Lung (tissue), 12 donors: ENCODE data around the gene RASEF. TPM values are rescaled to one million over a fixed set of nuclear protein-coding genes. Genes with fewer than 3 reads are reported as not detected.
A peak's percentile ranks its signal among the peaks of the same experiment; 100 is the strongest.
"Not testable (repeated sequence)": the region's sequence is repeated elsewhere in the genome, so short reads cannot be mapped to it uniquely, and the experiment has no call there.

Experiments
- ATAC-seq: fragments of 200-7000 bp; cut with Tn5 transposase; one replicate; pipeline ENCODE4 v1.9.1; 2020; ENCODE audit warnings: moderate number of reproducible peaks; ENCODE audit not compliant: insufficient read depth, low FRiP score
- DNase-seq, 3 donors: peaks; one replicate each; pipeline ENCODE4 v3.0.0-alpha.2; 2013 to 2017
- H3K27ac ChIP-seq, 2 donors: one replicate each; pipeline ENCODE4 v1.5.1; 2013; ENCODE audit warnings: mild to moderate bottlenecking in 2 of 2, moderate library complexity in 2 of 2, control low read depth in 1 of 2, inconsistent platforms in 1 of 2, low read depth in 1 of 2, low read length in 1 of 2
- H3K27me3 ChIP-seq, 3 donors: one replicate each; pipeline ENCODE4 v1.5.1; 2013; ENCODE audit warnings: low read length in 2 of 3; ENCODE audit not compliant: control insufficient read depth in 3 of 3, insufficient read depth in 3 of 3
- H3K36me3 ChIP-seq, 4 donors: one replicate each; pipeline ENCODE4 v1.5.1; 2013; ENCODE audit warnings: low read length in 4 of 4, mild to moderate bottlenecking in 1 of 4, moderate library complexity in 1 of 4; ENCODE audit not compliant: control insufficient read depth in 4 of 4, insufficient read depth in 4 of 4
- H3K4me1 ChIP-seq, 5 donors: one replicate each; pipeline ENCODE4 v1.5.1; 2013; ENCODE audit warnings: low read length in 5 of 5, mild to moderate bottlenecking in 2 of 5, moderate library complexity in 1 of 5; ENCODE audit not compliant: control insufficient read depth in 5 of 5, insufficient read depth in 5 of 5
- H3K4me3 ChIP-seq: one replicate; pipeline ENCODE4 v1.5.1; 2013; ENCODE audit warnings: mild to moderate bottlenecking, control low read depth, moderate library complexity
- H3K9ac ChIP-seq, 2 donors: one replicate each; pipeline ENCODE4 v1.5.1; 2013; ENCODE audit warnings: low read length in 2 of 2, control low read depth in 1 of 2; ENCODE audit not compliant: insufficient read depth in 1 of 2
- H3K9me3 ChIP-seq, 4 donors: one replicate each; pipeline ENCODE4 v1.5.1; 2013; ENCODE audit warnings: low read length in 3 of 4, mild to moderate bottlenecking in 1 of 4, moderate library complexity in 1 of 4; ENCODE audit not compliant: control insufficient read depth in 4 of 4, insufficient read depth in 3 of 4
- CTCF ChIP-seq: IDR thresholded peaks from 2 replicates; pipeline ENCODE4 v1.5.1; 2012; ENCODE audit warnings: mild to moderate bottlenecking; ENCODE audit errors: control extremely low read depth, extremely low read depth
- WGBS, 2 donors: extraction: QIAGEN DNeasy Blood & Tissue Kit; methylation state at CpG; one replicate each; pipeline ENCODE4 v1.1.7; 2013; 5-methylcytosine and 5-hydroxymethylcytosine counted together
- polyA plus RNA-seq, 2 donors: library from polyadenylated mRNA; stranded (reverse); fragments of 200-250 nt; gene quantifications; one replicate each; pipeline ENCODE4 v1.2.1, GENCODE V29; 2013
- total RNA-seq, 2 donors: library from RNA; depleted of rRNA in 1 of 2; stranded (reverse); fragments of >200 nt in 1 of 2; gene quantifications; one replicate each; pipeline ENCODE4 v1.2.1, GENCODE V29; 2014 to 2021
- donor health status: control.
- donor health status: control.
- donor health status: Bipolar disorder and iron deficiency.
- donor health status: healthy.
- donor health status: DM: yes; HTN: yes; CAD: no.

RASEF gene
- total and polyA plus RNA-seq, 4 donors: 5.2 to 23.6 (median 9.4) TPM

GRCh38 chr9:83081846-83082245 is 18.9 kb upstream of the RASEF start:
- 60 to 82% methylated on average over 6 of the region's 6 CpGs for WGBS, 2 donors
- Histone ChIP-seq H3K9ac (no peak overlapping the region), H3K4me1 (peaks cover 0 to 4% (median 0%) of the 10 kb centered on the region in 5 donors), H3K36me3 (no peaks in the 10 kb centered on the region), H3K27me3 (no peaks in the 10 kb centered on the region), H3K9me3 (peaks cover 0 to 5% (median under 1%) of the 10 kb centered on the region in 4 donors), H3K27ac (no peak overlapping the region), H3K4me3 (no peak overlapping the region)
- ATAC-seq (no peak), DNase-seq (peak; percentile 11 to 42 (median 20))
- no peak for TF ChIP-seq CTCF

DNA sequence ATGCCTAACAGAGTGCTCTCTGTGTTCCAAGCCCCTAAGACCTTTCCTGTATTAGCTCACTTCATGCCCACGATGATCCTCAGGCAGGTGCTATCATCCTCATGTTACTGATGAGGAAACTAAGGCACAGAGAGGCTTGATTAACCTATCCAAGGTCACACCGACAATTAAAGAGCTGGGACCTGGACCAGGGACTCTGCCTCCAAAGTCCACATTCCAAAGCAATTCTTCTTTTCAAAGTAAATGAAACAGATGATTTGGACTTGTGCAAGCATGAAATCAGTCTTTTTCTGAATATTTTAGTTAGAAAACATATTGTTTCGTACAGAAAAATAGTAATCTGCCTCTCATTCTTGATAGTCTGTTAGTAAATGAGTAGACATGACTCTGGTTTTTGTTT is 18.1 kb upstream of the RASEF start:
- H3K27ac ChIP-seq: no peak overlapping the region
- 80 to 84% methylated on average over 3 of the region's 3 CpGs for WGBS, 2 donors

DNA sequence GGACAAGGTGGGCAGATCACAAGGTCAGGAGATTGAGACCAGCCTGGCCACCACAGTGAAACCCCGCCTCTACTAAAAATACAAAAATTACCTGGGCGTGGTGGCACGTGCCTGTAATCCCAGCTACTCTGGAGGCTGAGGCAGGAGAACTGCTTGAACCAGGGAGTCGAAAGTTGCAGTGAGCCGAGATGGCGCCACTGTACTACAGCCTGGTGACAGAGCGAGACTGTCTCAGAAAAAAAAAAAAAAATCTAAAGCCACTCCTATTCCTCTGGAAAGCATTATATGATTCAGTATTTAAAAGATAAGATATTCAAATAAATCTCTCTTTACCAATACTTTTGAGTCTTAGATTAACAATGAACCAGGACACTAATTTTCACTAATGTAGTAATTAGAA is 13.0 kb upstream of the RASEF start:
- ATAC-seq: not testable (repeated sequence)
- WGBS, 2 donors: 92 to 96% methylated on average over 7 of the region's 7 CpGs

More for the DNA sequence above, 18.1 kb upstream of the RASEF start:
- no peak overlapping the region for H3K4me3 ChIP-seq
- peaks cover 0 to 4% (median 0%) of the 10 kb centered on the region in 5 donors for H3K4me1 ChIP-seq
- H3K9me3 ChIP-seq: peaks cover 0 to 1% (median 0%) of the 10 kb centered on the region in 4 donors
- H3K27me3 ChIP-seq: no peaks in the 10 kb centered on the region
- H3K9ac ChIP-seq: no peak overlapping the region
- no peak for TF ChIP-seq CTCF
- no peaks in the 10 kb centered on the region for H3K36me3 ChIP-seq
- ATAC-seq: no peak
- no peak for DNase-seq

GRCh38 chr9:83072498-83072897 is 9.6 kb upstream of the RASEF start:
- DNase-seq, ATAC-seq, H3K27me3 ChIP-seq, H3K27ac ChIP-seq, H3K4me1 ChIP-seq, H3K36me3 ChIP-seq, H3K9ac ChIP-seq, H3K4me3 ChIP-seq, H3K9me3 ChIP-seq: not testable (repeated sequence)

More for the DNA sequence above, 13.0 kb upstream of the RASEF start:
- H3K36me3 ChIP-seq, H3K4me3 ChIP-seq, H3K9ac ChIP-seq, H3K9me3 ChIP-seq, H3K27me3 ChIP-seq, H3K4me1 ChIP-seq, DNase-seq, H3K27ac ChIP-seq: not testable (repeated sequence)
